A549 (cell line): ENCODE data around the gene TGFBR3. TPM values are rescaled to one million over a fixed set of nuclear protein-coding genes. Genes with fewer than 3 reads are reported as not detected.

Experiments used
- ATAC-seq, 2 experiments: fragments of 200-7000 bp in 1 of 2; fragments of >200 bp in 1 of 2; cut with Nextera tagmentation in 1 of 2; cut with Tn5 transposase in 1 of 2; 3 replicates each; pipeline versions ENCODE4 v1.8.0 to v1.9.1; 2018 to 2020; ENCODE audit warnings: mild to moderate bottlenecking in 1 of 2, moderate library complexity in 1 of 2
- CTCF ChIA-PET: fragments of 300-600 bp; sonication (Branson Sonifier 250); formaldehyde crosslinking; extraction: SDS; loops from one replicate; lab custom pipeline; 2021; ENCODE audit warnings: antibody characterized with exemption, inconsistent platforms; lab: Yijun Ruan, JAX
- POLR2A ChIA-PET: fragments of 350-600 bp; formaldehyde crosslinking; extraction: SDS; loops from one replicate; lab custom pipeline; 2021; ENCODE audit warnings: antibody characterized with exemption, inconsistent platforms; lab: Yijun Ruan, JAX
- DNase-seq, 2 experiments: peaks; one replicate each; pipeline versions ENCODE4 v3.0.0 to v3.0.0-alpha.2; 2011 to 2016; ENCODE audit warnings: low read depth in 1 of 2, low spot score in 1 of 2
- FAIRE-seq: peaks from 2 replicates; lab custom pipeline; 2011; peaks lifted over from hg19 to GRCh38; lab: Jason Lieb, UNC
- H3K27ac ChIP-seq, 2 experiments: fragments of >200 bp; sonication (Bioruptor Twin); formaldehyde crosslinking; 3 replicates each; pipeline ENCODE4 v1.5.1; 2016 to 2017
- H3K4me1 ChIP-seq: fragments of >200 bp; sonication (Bioruptor Twin); formaldehyde crosslinking; 3 replicates; pipeline ENCODE4 v1.6.1; 2016
- H3K4me2 ChIP-seq: fragments of >200 bp; sonication (Bioruptor Twin); formaldehyde crosslinking; 3 replicates; pipeline ENCODE4 v1.6.1; 2016
- H3K4me3 ChIP-seq: fragments of >200 bp; sonication (Bioruptor Twin); formaldehyde crosslinking; 3 replicates; pipeline ENCODE4 v1.5.1; 2016
- H3K9me3 ChIP-seq: fragments of >200 bp; sonication (Bioruptor Twin); formaldehyde crosslinking; 3 replicates; pipeline ENCODE4 v1.6.1; 2016
- ATOH8 ChIP-seq: fragments of 250-450 bp; sonication (Bioruptor Pico); IDR thresholded peaks from 2 replicates; pipeline ENCODE4 v1.5.0; 2020; ENCODE audit warnings: low read depth, mild to moderate bottlenecking, moderate library complexity
- BHLHE40 ChIP-seq: IDR thresholded peaks from 2 replicates; pipeline ENCODE4 v1.6.1; 2012; ENCODE audit warnings: low read depth, low read length, inconsistent platforms
- CBX2 ChIP-seq: fragments of 200-600 bp; sonication (generic); IDR thresholded peaks from 2 replicates; pipeline ENCODE4 v1.6.1; 2016; ENCODE audit warnings: low read depth, mild to moderate bottlenecking, borderline replicate concordance
- CHD2 ChIP-seq: fragments of 150-350 bp; IDR thresholded peaks from 2 replicates; pipeline ENCODE4 v1.6.1; 2014; ENCODE audit warnings: low read length; ENCODE audit not compliant: partially characterized antibody
- EHF ChIP-seq: fragments of 250-450 bp; sonication (Bioruptor Pico); IDR thresholded peaks from 2 replicates; pipeline ENCODE4 v1.5.0; 2020; ENCODE audit warnings: mild to moderate bottlenecking
- EP300 ChIP-seq, 2 experiments: fragments of >200 bp; sonication (Bioruptor Twin); formaldehyde crosslinking; IDR thresholded peaks; 2 replicates in 1 of 2; 3 replicates in 1 of 2; pipeline ENCODE4 v1.6.1; 2016 to 2017
- FOSL2 ChIP-seq, 2 experiments: fragments of 450-650 bp in 1 of 2; fragments of >200 bp in 1 of 2; sonication (Bioruptor Twin) in 1 of 2; formaldehyde crosslinking; IDR thresholded peaks; 2 replicates each; pipeline versions ENCODE4 v1.5.0 to v1.6.1; 2016 to 2020; ENCODE audit warnings: mild to moderate bottlenecking in 1 of 2, moderate library complexity in 1 of 2
- HES2 ChIP-seq: fragments of >200 bp; sonication (Bioruptor Twin); formaldehyde crosslinking; IDR thresholded peaks from 2 replicates; pipeline ENCODE4 v1.6.1; 2016
- HMGXB4 ChIP-seq: fragments of 250-450 bp; sonication (Bioruptor Pico); IDR thresholded peaks from 2 replicates; pipeline ENCODE4 v1.5.0; 2021; ENCODE audit warnings: mild to moderate bottlenecking, moderate library complexity, borderline replicate concordance
- HOXA7 ChIP-seq: fragments of 250-450 bp; sonication (Bioruptor Pico); IDR thresholded peaks from 2 replicates; pipeline ENCODE4 v1.5.0; 2020; ENCODE audit warnings: mild to moderate bottlenecking, moderate library complexity
- JUN ChIP-seq, 2 experiments: fragments of >200 bp; sonication (Bioruptor Twin); formaldehyde crosslinking; IDR thresholded peaks; 2 replicates in 1 of 2; 3 replicates in 1 of 2; pipeline ENCODE4 v1.6.1; 2016 to 2017
- JUNB ChIP-seq: fragments of >200 bp; sonication (Bioruptor Twin); formaldehyde crosslinking; IDR thresholded peaks from 2 replicates; pipeline ENCODE4 v1.6.1; 2016
- KDM1A ChIP-seq: fragments of 200-600 bp; sonication (generic); IDR thresholded peaks from 2 replicates; pipeline ENCODE4 v1.6.1; 2016; ENCODE audit warnings: low read depth, mild to moderate bottlenecking
- MAX ChIP-seq: IDR thresholded peaks from 2 replicates; pipeline ENCODE4 v1.6.1; 2012
- MAZ ChIP-seq: fragments of 150-350 bp; IDR thresholded peaks from 2 replicates; pipeline ENCODE4 v1.6.1; 2014; ENCODE audit warnings: antibody characterized with exemption, low read depth, low read length, borderline replicate concordance
- MYC ChIP-seq: IDR thresholded peaks from 2 replicates; pipeline ENCODE4 v1.6.1; 2012; ENCODE audit warnings: mild to moderate bottlenecking, inconsistent platforms, low read length, improper control_type of control experiment, borderline replicate concordance
- POLR2AphosphoS2 ChIP-seq: conservative IDR thresholded peaks from 2 replicates; pipeline ENCODE4 v1.6.1; 2012; ENCODE audit warnings: low read length, improper control_type of control experiment, inconsistent platforms
- RCOR1 ChIP-seq: fragments of 150-350 bp; IDR thresholded peaks from 2 replicates; pipeline ENCODE4 v1.6.1; 2014; ENCODE audit warnings: antibody characterized with exemption, low read length, low read depth
- REST ChIP-seq: fragments of 200-600 bp; sonication (generic); IDR thresholded peaks from 2 replicates; pipeline ENCODE4 v1.6.1; 2016; ENCODE audit warnings: antibody characterized with exemption, mild to moderate bottlenecking, moderate library complexity
- RFX5 ChIP-seq: fragments of 450-650 bp; IDR thresholded peaks from 2 replicates; pipeline ENCODE4 v1.7.1; 2014; ENCODE audit warnings: antibody characterized with exemption, mild to moderate bottlenecking, moderate library complexity
- SREBF2 ChIP-seq: fragments of 450-650 bp; IDR thresholded peaks from 2 replicates; pipeline ENCODE4 v1.6.1; 2014; ENCODE audit warnings: mild to moderate bottlenecking, moderate library complexity
- TFCP2L1 ChIP-seq: fragments of 250-450 bp; sonication (Bioruptor Pico); IDR thresholded peaks from 2 replicates; pipeline ENCODE4 v1.5.0; 2021; ENCODE audit warnings: mild to moderate bottlenecking
- USF2 ChIP-seq: fragments of 450-650 bp; IDR thresholded peaks from 2 replicates; pipeline ENCODE4 v1.6.1; 2014; ENCODE audit warnings: antibody characterized with exemption
- ZFP36 ChIP-seq: fragments of 450-650 bp; IDR thresholded peaks from 2 replicates; pipeline ENCODE4 v1.6.1; 2014; ENCODE audit warnings: borderline replicate concordance; ENCODE audit not compliant: partially characterized antibody
- WGBS: methylation state at CpG from one replicate; pipeline ENCODE4 v1.1.6; 2017; ENCODE audit errors: missing lambda C conversion rate; 5-methylcytosine and 5-hydroxymethylcytosine counted together
- polyA plus RNA-seq, 4 experiments: library from polyadenylated mRNA; depleted of rRNA in 3 of 4; stranded (reverse); fragments of >200 nt; fragmentation: RNase III in 1 of 4; extraction: RNeasy Plus Mini Kit Qiagen cat#74134 plus additional on column Dnase treatment in 1 of 4; gene quantifications; 2 replicates in 3 of 4; 3 replicates in 1 of 4; pipeline ENCODE4 v1.2.3, GENCODE V29; 2011 to 2017

The TGFBR3 gene
- polyA plus RNA-seq, 2 of the 4 experiments (the other 2 are of a cell fraction), result 5.0 to 8.9 TPM

- FAIRE-seq (no peak), DNase-seq (no peak), ATAC-seq (no peak)
- no peak for TF ChIP-seq ATOH8 (CRISPR knock-in tag)
- no peak for TF ChIP-seq BHLHE40
- TF ChIP-seq FOSL2 (IDR thresholded peaks at IDR 0.05), result no peak
- TF ChIP-seq FOSL2 (CRISPR knock-in tag; IDR thresholded peaks at IDR 0.05), result no peak
- no peak for TF ChIP-seq JUNB
- no peak for TF ChIP-seq EP300 (IDR thresholded peaks at IDR 0.05)
- TF ChIP-seq SREBF2, result no peak
- TF ChIP-seq POLR2AphosphoS2, result no peak
- TF ChIP-seq KDM1A, result no peak
- TF ChIP-seq MYC, result no peak
- no peak overlapping the region for H3K27ac ChIP-seq
- 76% methylated on average over 3 of the region's 3 CpGs for WGBS
- H3K4me3 ChIP-seq, result no peak overlapping the region
- CTCF ChIA-PET, result no interaction called here
- H3K4me2 ChIP-seq, result no peak overlapping the region
- no peaks in the 10 kb centered on the region for H3K9me3 ChIP-seq
- POLR2A ChIA-PET, result no interaction called here
- peaks cover 7% of the 10 kb centered on the region for H3K4me1 ChIP-seq
These were observed 86.1 kb downstream of the TGFBR3 start for GRCh38 chr1:91799863-91800262.

- no peak for DNase-seq
- Histone ChIP-seq H3K9me3 (no peaks in the 10 kb centered on the region), H3K4me2 (no peak overlapping the region), H3K27ac (no peak overlapping the region), H3K4me1 (peaks cover 4% of the 10 kb centered on the region), H3K4me3 (no peak overlapping the region)
- ChIA-PET POLR2A (no interaction called here), CTCF (no interaction called here)
- no peak for FAIRE-seq
- no peak for ATAC-seq
- TF ChIP-seq REST (no peak), SREBF2 (no peak), CBX2 (no peak), USF2 (no peak)
- WGBS, result 98% methylated on average over 5 of the region's 5 CpGs
These were observed 86.8 kb downstream of the TGFBR3 start for GRCh38 chr1:91799159-91799558.

- no peaks in the 10 kb centered on the region; the same call in 2 of the 3 replicates for H3K4me1 ChIP-seq
- FAIRE-seq (no peak), ATAC-seq (no peak), DNase-seq (no peak)
- POLR2A ChIA-PET, result no interaction called here
- CTCF ChIA-PET, result no interaction called here
- H3K27ac ChIP-seq, result no peak overlapping the region
- WGBS, result 44% methylated on average over 2 of the region's 2 CpGs
- H3K9me3 ChIP-seq, result no peaks in the 10 kb centered on the region
- TF ChIP-seq JUN (IDR thresholded peaks at IDR 0.05), result no peak
- no peak overlapping the region for H3K4me3 ChIP-seq
- H3K4me2 ChIP-seq, result no peak overlapping the region
These were observed 87.2 kb downstream of the TGFBR3 start for GRCh38 chr1:91798740-91799139.

- POLR2A ChIA-PET, result no interaction called here
- 86% methylated on average over 5 of the region's 5 CpGs for WGBS
- DNase-seq (no peak), ATAC-seq (no peak), FAIRE-seq (no peak)
- Histone ChIP-seq H3K4me1 (no peaks in the 10 kb centered on the region), H3K27ac (no peak overlapping the region), H3K9me3 (no peaks in the 10 kb centered on the region), H3K4me2 (no peak overlapping the region), H3K4me3 (no peak overlapping the region)
- CTCF ChIA-PET, result no interaction called here
- TF ChIP-seq EHF (CRISPR knock-in tag) (no peak), MAZ (no peak), HOXA7 (CRISPR knock-in tag) (no peak), RFX5 (no peak), KDM1A (no peak), MAX (no peak), MYC (no peak), TFCP2L1 (no peak), CHD2 (no peak), HES2 (no peak), BHLHE40 (no peak), RCOR1 (no peak), ZFP36 (no peak), JUNB (no peak), HMGXB4 (no peak)
These were observed 87.7 kb downstream of the TGFBR3 start for GRCh38 chr1:91798241-91798648.
